B cell (primary cell): ENCODE data around the gene ABHD14A. TPM values are rescaled to one million over a fixed set of nuclear protein-coding genes. Genes with fewer than 3 reads are reported as not detected.

ENCODE experiments used
- ATAC-seq: fragments of 200-7000 bp; cut with Tn5 transposase; one replicate; pipeline ENCODE4 v1.10.0; 2021; ENCODE audit warnings: low read depth, mild to moderate bottlenecking, moderate number of reproducible peaks, moderate library complexity
- CTCF ChIA-PET: fragments of 350-600 bp; sonication (Branson Sonifier 250); formaldehyde crosslinking; loops from one replicate; lab custom pipeline; 2021; ENCODE audit warnings: antibody characterized with exemption, inconsistent platforms; lab: Charles Lee
- POLR2A ChIA-PET: fragments of 350-600 bp; sonication (Branson Sonifier 250); formaldehyde crosslinking; loops from one replicate; lab custom pipeline; 2021; ENCODE audit warnings: antibody characterized with exemption; lab: Charles Lee
- DNase-seq: peaks from one replicate; pipeline ENCODE4 v3.0.0; 2013
- H2AFZ ChIP-seq: 2 replicates; pipeline ENCODE4 v1.6.1; 2012; ENCODE audit warnings: mild to moderate bottlenecking, low read depth, low read length; ENCODE audit not compliant: insufficient read depth, poor library complexity, severe bottlenecking
- H3K27ac ChIP-seq, 2 donors: 1 replicate in 1 of 2; 2 replicates in 1 of 2; pipeline ENCODE4 v1.5.1; 2012 to 2013; ENCODE audit warnings: low read length in 2 of 2, mild to moderate bottlenecking in 2 of 2, moderate library complexity in 1 of 2
- H3K27me3 ChIP-seq, 4 experiments: fragments of 200-600 bp in 1 of 4; sonication (generic) in 1 of 4; replicated peaks in 1 of 4; 1 replicate in 2 of 4; 2 replicates in 2 of 4; pipeline versions ENCODE4 v1.6.1 to v1.7.0; 2013 to 2016; ENCODE audit warnings: low read length in 3 of 4, mild to moderate bottlenecking in 2 of 4, mixed read lengths in 1 of 4, moderate library complexity in 1 of 4; ENCODE audit not compliant: insufficient read depth in 4 of 4, control insufficient read depth in 3 of 4; ENCODE audit errors: control extremely low read depth in 1 of 4
- H3K36me3 ChIP-seq, 2 experiments: replicated peaks in 1 of 2; 1 replicate in 1 of 2; 2 replicates in 1 of 2; pipeline versions ENCODE4 v1.6.1 to v1.7.1; 2013; ENCODE audit warnings: low read length in 1 of 2; ENCODE audit not compliant: insufficient read depth in 2 of 2, control insufficient read depth in 1 of 2; ENCODE audit errors: control extremely low read depth in 1 of 2, extremely low read depth in 1 of 2
- H3K4me1 ChIP-seq, 2 donors: fragments of 200-600 bp in 1 of 2; sonication (generic) in 1 of 2; 1 replicate in 1 of 2; 2 replicates in 1 of 2; pipeline versions ENCODE4 v1.5.1 to v1.6.1; 2013 to 2017; ENCODE audit warnings: low read length in 2 of 2; ENCODE audit not compliant: control insufficient read depth in 2 of 2, insufficient read depth in 2 of 2
- H3K4me2 ChIP-seq: replicated peaks from 2 replicates; pipeline ENCODE3; 2012; ENCODE audit warnings: mild to moderate bottlenecking, low read depth, low read length; ENCODE audit not compliant: poor library complexity, severe bottlenecking
- H3K4me3 ChIP-seq, 5 experiments: fragments of 200-600 bp in 1 of 5; sonication (generic) in 1 of 5; 1 replicate in 3 of 5; 2 replicates in 2 of 5; pipeline versions ENCODE4 v1.5.1 to v1.7.0; 2011 to 2016; ENCODE audit warnings: low read length in 4 of 5, mild to moderate bottlenecking in 4 of 5, low read depth in 2 of 5, control low read depth in 1 of 5, moderate library complexity in 1 of 5; ENCODE audit not compliant: insufficient read depth in 1 of 5; ENCODE audit errors: control extremely low read depth in 1 of 5, extremely low read depth in 1 of 5
- H3K79me2 ChIP-seq: fragments of 200-600 bp; sonication (generic); one replicate; pipeline ENCODE4 v1.6.0; 2016; ENCODE audit warnings: low read length; ENCODE audit not compliant: control insufficient read depth, insufficient read depth
- H3K9ac ChIP-seq: fragments of 200-600 bp; sonication (generic); 2 replicates; pipeline ENCODE4 v1.6.1; 2017; ENCODE audit warnings: mild to moderate bottlenecking, low read length, moderate library complexity
- H3K9me3 ChIP-seq, 3 donors: one replicate each; pipeline versions ENCODE4 v1.6.1 to v1.7.1; 2013; ENCODE audit warnings: low read length in 2 of 3; ENCODE audit not compliant: control insufficient read depth in 2 of 3, insufficient read depth in 1 of 3; ENCODE audit errors: control extremely low read depth in 1 of 3
- H4K20me1 ChIP-seq: 2 replicates; pipeline ENCODE4 v1.6.0; 2012; ENCODE audit warnings: mild to moderate bottlenecking, low read length; ENCODE audit not compliant: insufficient read depth, control insufficient read depth, poor library complexity, severe bottlenecking
- H3K27ac Mint-ChIP-seq: one replicate; pipeline ENCODE4 v1.8.0; 2021; ENCODE audit warnings: mixed read lengths
- H3K27me3 Mint-ChIP-seq: one replicate; pipeline ENCODE4 v1.8.0; 2021; ENCODE audit warnings: mixed read lengths
- H3K4me1 Mint-ChIP-seq: one replicate; pipeline ENCODE4 v1.8.0; 2021; ENCODE audit warnings: mixed read lengths
- H3K4me3 Mint-ChIP-seq: one replicate; pipeline ENCODE4 v1.8.0; 2021; ENCODE audit warnings: mixed read lengths
- H3K9me3 Mint-ChIP-seq: one replicate; pipeline ENCODE4 v1.8.0; 2022; ENCODE audit warnings: mixed read lengths; ENCODE audit not compliant: insufficient read depth
- CTCF ChIP-seq: fragments of 200-600 bp; IDR thresholded peaks from one replicate; pipeline ENCODE4 v1.8.0; 2022; ENCODE audit warnings: antibody characterized with exemption, mild to moderate bottlenecking
- EZH2 ChIP-seq: IDR thresholded peaks from 2 replicates; pipeline ENCODE4 v1.6.1; 2012; ENCODE audit warnings: borderline replicate concordance, low read depth, mild to moderate bottlenecking, moderate library complexity, low read length; ENCODE audit not compliant: insufficient read depth, poor library complexity, severe bottlenecking
- WGBS: methylation state at CpG from one replicate; pipeline ENCODE4 v1.1.5; 2013; ENCODE audit warnings: missing lambda C conversion rate; ENCODE audit not compliant: insufficient coverage; 5-methylcytosine and 5-hydroxymethylcytosine counted together
- intact Hi-C: fragments of 100-400 bp; cut with micrococcal nuclease; formaldehyde crosslinking; loops from one replicate; pipeline ENCODE4 v1.10.0; 2022
- polyA plus RNA-seq: library from polyadenylated mRNA; depleted of rRNA; stranded (reverse); fragments of >200 nt; gene quantifications from 2 replicates; pipeline ENCODE4 v1.2.3, GENCODE V29; 2012
- total RNA-seq, 2 donors: library from RNA; stranded (reverse); fragments of 120-200 nt in 1 of 2; gene quantifications; 1 replicate in 1 of 2; 2 replicates in 1 of 2; pipeline versions ENCODE4 v1.2.3 to v1.2.4, GENCODE V29; 2013 to 2022

Gene ABHD14A
- total and polyA plus RNA-seq, 2 donors (not counting 1 experiment from before 2014, with no cell fraction given), result 11.9 to 28.8 TPM

- Histone ChIP-seq H3K4me2 (no peak overlapping the region), H3K36me3 (no peaks in the 10 kb centered on the region), H3K27ac (no peak overlapping the region), H3K9ac (no peak overlapping the region), H2AFZ (no peak overlapping the region), H3K79me2 (no peaks in the 10 kb centered on the region), H3K4me1 (peaks cover 10 to 11% of the 10 kb centered on the region in 2 donors), H4K20me1 (no peaks in the 10 kb centered on the region), H3K4me3 (no peak overlapping the region), H3K9me3 (no peaks in the 10 kb centered on the region), H3K27me3 (no peaks in the 10 kb centered on the region)
- Mint-ChIP-seq H3K27ac (no peak overlapping the region), H3K9me3 (no peaks in the 10 kb centered on the region), H3K27me3 (peaks cover 3% of the 10 kb centered on the region), H3K4me3 (no peak overlapping the region), H3K4me1 (peaks cover 7% of the 10 kb centered on the region)
- CTCF ChIA-PET, result no interaction called here
- TF ChIP-seq EZH2, result no peak
- TF ChIP-seq CTCF, result no peak
- intact Hi-C loops, result no loop called here
- DNase-seq (no peak), ATAC-seq (no peak)
- 85% methylated on average over 11 of the region's 13 CpGs for WGBS
- POLR2A ChIA-PET, result no interaction called here
Observed at GRCh38 chr3:51947215-51947900, 27.5 kb upstream of the ABHD14A start.

- no peaks in the 10 kb centered on the region for H3K9me3 ChIP-seq
- no peak overlapping the region for H3K27ac ChIP-seq
- CTCF ChIA-PET, result no interaction called here
- Mint-ChIP-seq H3K27ac (no peak overlapping the region), H3K27me3 (peaks cover 5% of the 10 kb centered on the region), H3K9me3 (no peaks in the 10 kb centered on the region), H3K4me3 (no peak overlapping the region), H3K4me1 (peaks cover under 1% of the 10 kb centered on the region)
- H3K27me3 ChIP-seq, result no peaks in the 10 kb centered on the region
- H3K36me3 ChIP-seq, result no peaks in the 10 kb centered on the region
- H3K4me2 ChIP-seq, result no peak overlapping the region
- no peak for TF ChIP-seq CTCF
- no peak for TF ChIP-seq EZH2
- no peaks in the 10 kb centered on the region for H4K20me1 ChIP-seq
- intact Hi-C loops, result no loop called here
- no peak overlapping the region for H3K4me3 ChIP-seq
- ATAC-seq (no peak), DNase-seq (no peak)
- no peak overlapping the region for H3K9ac ChIP-seq
- POLR2A ChIA-PET, result no interaction called here
- WGBS, result 94% methylated on average over 9 of the region's 10 CpGs
- no peaks in the 10 kb centered on the region for H3K79me2 ChIP-seq
- peaks cover 3% of the 10 kb centered on the region in 2 donors for H3K4me1 ChIP-seq
- no peak overlapping the region for H2AFZ ChIP-seq
Observed at GRCh38 chr3:51948016-51948580, 26.8 kb upstream of the ABHD14A start.
